Nephron (organoid): Measurements from ENCODE around the gene CXorf38.

Experiments
- H3K27ac Mint-ChIP-seq, 3 experiments: 2 replicates each; pipeline ENCODE4 v1.8.0; 2020; ENCODE audit warnings: mixed read lengths in 3 of 3, mild to moderate bottlenecking in 2 of 3, moderate library complexity in 1 of 3
- H3K27me3 Mint-ChIP-seq: 2 replicates; pipeline ENCODE4 v1.8.0; 2021; ENCODE audit warnings: low read depth, mild to moderate bottlenecking, moderate library complexity, mixed read lengths
- H3K36me3 Mint-ChIP-seq: 2 replicates; pipeline ENCODE4 v1.8.0; 2020; ENCODE audit warnings: low read depth, mixed read lengths
- H3K4me1 Mint-ChIP-seq: 2 replicates; pipeline ENCODE4 v1.8.0; 2020; ENCODE audit warnings: mixed read lengths
- H3K4me3 Mint-ChIP-seq, 3 experiments: 2 replicates each; pipeline ENCODE4 v1.8.0; 2020; ENCODE audit warnings: mild to moderate bottlenecking in 3 of 3, mixed read lengths in 3 of 3, moderate library complexity in 2 of 3
- H3K9me3 Mint-ChIP-seq: 2 replicates; pipeline ENCODE4 v1.8.0; 2020; ENCODE audit warnings: mixed read lengths
- CTCF ChIP-seq, 3 experiments: fragments of 200-600 bp; sonication (generic); IDR thresholded peaks; one replicate each; pipeline ENCODE4 v1.5.0; 2021; ENCODE audit warnings: antibody characterized with exemption in 3 of 3; ENCODE audit not compliant: unreplicated experiment in 3 of 3

The CXorf38 gene

DNA sequence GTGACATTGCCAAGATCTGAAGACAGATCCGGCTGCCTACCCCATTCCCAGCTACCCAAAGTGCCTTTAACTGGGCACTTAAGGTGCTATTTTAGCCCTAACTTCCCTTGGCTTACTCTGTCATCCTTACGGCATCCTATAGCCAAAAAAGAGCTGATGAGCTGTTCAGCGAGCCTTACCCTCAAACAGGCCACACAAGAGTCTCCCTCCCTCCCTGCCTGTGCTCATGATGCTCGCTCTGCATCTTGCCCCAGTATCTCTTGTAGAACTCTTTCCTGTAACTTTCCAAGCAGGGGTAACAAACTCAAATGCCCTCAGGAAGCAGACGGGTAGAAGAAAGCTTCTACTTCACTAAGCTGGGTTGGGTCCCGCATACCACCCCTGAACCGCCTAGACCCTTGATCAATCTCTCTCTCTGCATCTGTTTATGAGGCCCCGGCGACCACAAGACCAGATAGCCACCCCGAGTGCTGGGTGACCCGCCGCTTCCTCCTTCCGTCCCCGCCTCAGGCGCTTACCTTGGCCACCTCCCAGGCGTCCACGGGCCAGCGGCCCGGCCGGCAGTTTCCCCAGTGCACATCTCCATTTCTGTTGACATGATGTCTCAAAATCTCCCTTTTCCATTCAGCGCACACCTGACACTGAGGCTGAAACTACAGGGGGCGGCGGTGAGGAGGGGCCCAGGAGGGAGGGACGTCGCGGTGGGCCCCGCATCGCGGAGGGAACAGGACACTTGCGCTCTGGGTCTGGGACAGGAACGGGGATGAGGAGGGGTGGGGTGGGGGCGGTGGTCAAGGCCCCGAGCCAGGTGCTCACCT lies 663 bp downstream of the CXorf38 start:
- no peak for TF ChIP-seq CTCF (IDR thresholded peaks at IDR 0.05; ENCODE audit: unreplicated experiment in 3 of 3)
- peaks cover 3% of the 10 kb centered on the region for H3K9me3 Mint-ChIP-seq
- peak overlapping the region; percentile 94 to 97 (median 95) for H3K4me3 Mint-ChIP-seq
- H3K36me3 Mint-ChIP-seq, result peaks cover 13% of the 10 kb centered on the region
- H3K27ac Mint-ChIP-seq, result peak overlapping the region; percentile 76 to 89 (median 78)
- H3K27me3 Mint-ChIP-seq, result no peaks in the 10 kb centered on the region
- peaks cover 23% of the 10 kb centered on the region for H3K4me1 Mint-ChIP-seq

GRCh38 chrX:40644821-40645358 lies 2.5 kb downstream of the CXorf38 start:
- H3K27me3 Mint-ChIP-seq, result no peaks in the 10 kb centered on the region
- H3K9me3 Mint-ChIP-seq, result peaks cover 3% of the 10 kb centered on the region
- no peak for TF ChIP-seq CTCF (IDR thresholded peaks at IDR 0.05; ENCODE audit: unreplicated experiment in 3 of 3)
- peaks cover 23% of the 10 kb centered on the region for H3K4me1 Mint-ChIP-seq
- peaks cover 13% of the 10 kb centered on the region for H3K36me3 Mint-ChIP-seq
- peak overlapping the region; percentile 75 to 87 (median 86) for H3K4me3 Mint-ChIP-seq
- peak overlapping the region; percentile 34 to 91 (median 59) for H3K27ac Mint-ChIP-seq

DNA sequence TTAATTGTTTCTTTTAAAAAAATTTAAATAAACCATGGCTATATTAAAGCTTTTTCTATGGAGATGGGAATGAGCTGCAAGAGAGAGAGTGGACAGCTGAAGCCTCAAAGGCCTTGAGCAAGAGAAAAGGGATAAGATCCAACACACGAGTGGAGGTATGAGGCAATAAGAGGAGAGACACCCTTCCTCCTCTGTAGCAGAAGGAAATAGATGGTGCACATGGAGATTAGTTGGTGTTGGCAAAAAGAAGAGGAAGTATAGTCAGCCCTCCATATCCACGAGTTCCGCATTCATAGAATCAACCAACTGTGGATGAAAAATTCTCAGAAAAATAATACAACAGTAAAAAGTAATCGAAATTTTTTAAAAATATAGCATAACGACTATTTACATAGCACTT lies 3.2 kb downstream of the CXorf38 start:
- no peak for TF ChIP-seq CTCF (IDR thresholded peaks at IDR 0.05; ENCODE audit: unreplicated experiment in 3 of 3)
- Mint-ChIP-seq H3K4me3 (peak overlapping the region; percentile 63 to 80 (median 72)), H3K9me3 (peaks cover 3% of the 10 kb centered on the region), H3K27ac (peak overlapping the region in 1 of 3 experiments; percentile 59), H3K36me3 (peaks cover 13% of the 10 kb centered on the region), H3K4me1 (peaks cover 23% of the 10 kb centered on the region), H3K27me3 (no peaks in the 10 kb centered on the region)

DNA sequence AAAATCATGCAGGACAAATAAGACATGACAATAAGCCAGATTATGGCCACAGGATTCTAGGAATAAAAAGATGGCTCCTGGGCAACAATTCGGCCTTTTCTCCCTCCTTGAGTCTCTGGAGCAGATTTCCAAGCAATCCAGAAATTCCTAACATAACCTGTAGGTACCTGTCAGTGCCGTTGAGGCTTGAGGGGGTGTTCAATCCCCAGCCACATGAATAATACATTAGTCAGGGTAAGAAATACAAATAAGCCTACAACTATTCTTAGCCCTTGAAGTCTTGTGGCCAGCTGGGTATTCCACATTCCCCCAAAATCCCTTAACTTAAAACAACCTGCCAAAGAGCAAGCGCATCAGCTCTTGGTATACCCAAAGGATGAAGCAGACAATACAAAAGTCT lies 9.7 kb downstream of the CXorf38 start:
- Mint-ChIP-seq H3K4me3 (no peak overlapping the region), H3K27ac (no peak overlapping the region), H3K9me3 (no peaks in the 10 kb centered on the region), H3K27me3 (no peaks in the 10 kb centered on the region), H3K36me3 (peaks cover 40% of the 10 kb centered on the region), H3K4me1 (no peaks in the 10 kb centered on the region)
- no peak for TF ChIP-seq CTCF (IDR thresholded peaks at IDR 0.05; ENCODE audit: unreplicated experiment in 3 of 3)

DNA sequence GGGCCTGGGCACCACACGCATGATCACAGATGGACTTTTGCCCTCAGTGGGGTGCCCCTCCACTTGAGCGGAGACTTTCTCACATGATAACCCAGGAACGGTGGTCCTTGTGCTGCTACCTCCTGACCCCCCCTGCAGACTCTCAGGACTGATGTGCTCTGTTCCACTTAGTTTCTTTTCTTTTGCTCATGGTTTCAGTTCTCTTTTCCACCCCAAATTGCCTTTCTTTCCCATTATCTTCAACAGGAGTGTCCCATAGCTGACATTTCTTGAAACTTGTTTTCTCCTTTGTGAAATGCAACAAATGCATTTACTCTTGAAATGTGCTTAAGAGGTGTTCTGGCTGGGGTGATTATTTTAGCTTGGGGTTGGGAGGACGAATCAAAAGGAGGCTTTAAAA lies 15.2 kb downstream of the CXorf38 start:
- H3K27me3 Mint-ChIP-seq, result no peaks in the 10 kb centered on the region
- no peaks in the 10 kb centered on the region for H3K4me1 Mint-ChIP-seq
- H3K36me3 Mint-ChIP-seq, result peaks cover 44% of the 10 kb centered on the region
- no peak for TF ChIP-seq CTCF (IDR thresholded peaks at IDR 0.05; ENCODE audit: unreplicated experiment in 3 of 3)
- no peak overlapping the region for H3K27ac Mint-ChIP-seq
- no peaks in the 10 kb centered on the region for H3K9me3 Mint-ChIP-seq
- no peak overlapping the region for H3K4me3 Mint-ChIP-seq
